Ovary (tissue), 3 donors: ENCODE data around the gene PPP2R2B.

Experiments
- CTCF ChIP-seq, 3 donors: fragments of 450-650 bp in 2 of 3; fragments of 200-600 bp in 1 of 3; IDR thresholded peaks; one replicate each; pipeline versions ENCODE4 v1.5.1 to v1.8.0; 2016 to 2022; ENCODE audit warnings: antibody characterized with exemption in 3 of 3, mild to moderate bottlenecking in 1 of 3
- EP300 ChIP-seq: sonication (generic); formaldehyde crosslinking; IDR thresholded peaks from one replicate; pipeline ENCODE4 v1.6.1; 2017; ENCODE audit warnings: antibody characterized with exemption
- POLR2A ChIP-seq: fragments of 450-650 bp; IDR thresholded peaks from one replicate; pipeline ENCODE4 v1.6.1; 2017; ENCODE audit warnings: antibody characterized with exemption, mild to moderate bottlenecking, moderate library complexity
- donor health status: DM: no; HTN: no; CAD: no.

DNA sequence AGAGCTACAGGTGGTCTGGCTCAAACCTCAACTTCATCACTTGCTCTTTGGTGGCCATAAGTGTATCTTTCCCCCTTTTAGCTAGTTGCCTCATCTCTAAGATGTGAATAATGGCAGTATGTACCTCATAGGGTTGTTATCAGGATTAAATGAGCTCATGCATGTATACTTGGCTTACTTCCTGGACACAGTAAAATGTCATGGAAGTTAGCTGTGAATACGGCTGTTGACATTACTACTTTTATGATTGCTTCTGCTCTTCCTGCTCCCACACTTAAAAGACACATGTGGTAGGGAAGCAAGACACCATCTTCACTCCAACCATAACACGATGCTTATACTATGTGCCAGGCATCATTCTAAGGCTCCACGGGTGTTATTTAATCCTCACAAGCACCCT, 248.1 kb downstream of the PPP2R2B start:
- TF ChIP-seq CTCF (IDR thresholded peaks at IDR 0.05): no peak
- no peak for TF ChIP-seq POLR2A
- no peak for TF ChIP-seq EP300
